ENCODE measurements around the gene CHRNE.

CHRNE gene

DNA sequence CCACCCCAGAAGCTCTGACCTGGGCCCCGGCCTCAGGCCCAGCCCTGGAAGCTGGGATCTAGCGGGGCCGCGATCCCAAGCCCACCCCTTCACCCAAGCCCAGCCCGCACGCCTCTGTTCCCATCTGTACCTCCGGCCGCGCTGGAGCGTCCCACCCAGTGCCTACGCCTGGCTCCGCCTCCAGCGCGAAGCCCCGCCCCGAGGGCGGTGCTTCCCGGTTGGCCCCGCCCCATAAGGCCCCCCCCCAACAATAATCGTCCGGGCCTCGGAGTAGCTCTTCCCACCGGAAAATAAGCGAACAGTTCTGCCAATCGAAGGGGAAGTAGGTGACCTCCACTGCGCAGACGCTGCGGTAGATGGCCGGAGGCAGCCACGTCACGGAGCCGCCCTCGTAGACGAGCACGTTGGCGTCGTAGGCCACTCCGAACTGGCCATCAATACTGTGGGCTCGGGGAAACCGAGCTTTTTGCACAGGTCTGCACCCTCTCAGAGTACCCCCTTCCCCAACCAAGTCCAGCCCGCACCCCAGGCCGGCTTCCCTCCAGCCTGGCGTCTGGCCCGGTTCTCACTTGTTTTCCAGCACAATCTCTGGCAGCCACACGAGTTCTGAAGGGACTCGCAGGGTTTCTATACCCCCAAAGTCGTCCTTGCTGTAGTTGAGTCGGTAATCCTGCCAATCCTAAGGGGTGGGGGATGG lies 1.1 kb downstream of the CHRNE start:
- no peak for DNase-seq

- DNase-seq = no peak
These were observed 1.7 kb downstream of the CHRNE start for GRCh38 chr17:4901108-4901647.

DNA sequence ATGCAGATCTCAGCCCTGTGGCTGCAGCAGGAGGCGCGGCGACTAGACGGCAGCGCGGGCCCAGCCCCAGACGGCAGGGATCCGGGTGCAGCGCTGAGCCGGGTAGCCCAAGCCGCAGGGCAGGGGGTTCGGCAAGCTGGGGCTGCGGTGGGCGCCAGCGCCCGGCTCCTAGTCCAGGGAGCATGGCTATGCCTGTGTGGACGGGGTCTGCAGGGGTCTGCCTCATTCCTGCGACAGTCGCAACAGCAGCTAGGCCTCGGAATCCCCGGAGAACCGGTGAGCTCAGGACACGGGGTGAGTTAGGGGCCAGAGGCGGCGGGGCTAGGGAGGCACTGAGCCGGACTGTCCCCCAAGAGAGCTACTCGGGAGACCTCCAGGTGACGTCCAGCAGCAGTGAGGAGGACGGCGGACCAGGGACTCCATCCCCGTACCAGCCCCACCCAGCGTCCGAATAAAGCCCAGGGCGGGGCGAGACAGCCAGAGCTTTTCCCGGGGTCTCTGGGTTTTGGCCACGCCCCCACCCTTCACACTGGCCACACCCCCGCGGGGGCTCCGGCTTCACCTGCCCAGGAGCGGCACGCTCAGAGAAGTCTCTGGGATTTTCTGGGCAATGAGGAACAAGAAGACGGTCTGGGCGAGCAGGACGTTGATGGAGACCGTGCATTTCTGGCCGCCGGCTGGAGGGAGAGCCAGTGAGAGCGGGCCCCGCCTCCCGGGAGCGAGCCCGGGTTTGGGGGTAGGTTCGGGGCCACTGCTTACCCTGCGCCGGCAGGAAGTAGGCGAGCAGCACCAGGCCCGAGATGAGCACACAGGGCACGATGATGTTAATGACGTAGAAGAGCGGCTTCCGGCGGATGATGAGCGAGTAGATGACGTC lies 2.4 kb downstream of the CHRNE start:
- peak; percentile 48 for DNase-seq

DNA sequence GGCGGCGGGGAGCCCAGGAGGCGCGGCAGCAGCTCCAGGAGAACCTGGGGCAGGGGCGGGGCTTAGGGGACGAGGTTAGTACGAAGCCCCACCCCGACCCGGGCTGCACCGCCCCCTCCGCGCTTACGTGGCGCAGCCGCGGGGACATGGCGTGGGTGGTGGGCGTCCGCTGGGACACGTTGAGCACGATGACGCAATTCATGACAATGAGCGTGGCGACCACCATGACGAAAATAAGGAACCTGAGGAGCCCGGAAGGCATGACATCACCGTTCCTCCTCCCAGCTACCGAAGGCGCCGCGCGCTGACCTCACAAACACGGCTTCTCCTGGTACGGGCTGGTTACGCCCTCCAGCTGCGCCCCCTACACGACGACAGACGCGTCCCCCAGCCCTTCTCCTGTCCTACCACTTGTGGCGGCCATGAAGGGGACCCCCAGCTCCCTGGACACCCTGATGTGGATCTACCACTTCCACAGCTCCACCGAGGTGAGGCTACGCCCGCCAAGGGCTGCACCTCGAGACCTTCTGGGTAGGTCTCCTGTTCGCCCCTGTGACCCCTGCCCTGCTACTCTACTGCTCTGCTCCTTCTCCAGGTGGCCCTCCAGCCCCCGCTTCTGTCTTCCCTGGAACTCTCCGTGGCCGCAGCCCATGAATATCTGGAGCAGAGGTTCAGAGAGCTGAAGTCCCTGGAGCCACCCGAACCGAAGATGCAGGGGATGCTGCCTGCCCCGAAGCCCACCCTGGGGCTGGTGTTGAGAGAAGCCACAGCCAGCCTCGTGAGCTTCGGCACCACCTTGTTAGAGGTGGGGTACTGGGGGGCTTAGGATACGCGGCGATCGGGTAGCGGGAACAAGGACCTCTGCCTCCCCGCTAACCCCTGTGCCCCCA lies 3.3 kb downstream of the CHRNE start, which contains the start of gene C17orf107:
Gene C17orf107, plus strand, starts transcription at position 196 of the 890 bp plus-strand sequence. Its CDS starts 227 bp downstream, at position 423.
- DNase-seq = peak; percentile 86

DNA sequence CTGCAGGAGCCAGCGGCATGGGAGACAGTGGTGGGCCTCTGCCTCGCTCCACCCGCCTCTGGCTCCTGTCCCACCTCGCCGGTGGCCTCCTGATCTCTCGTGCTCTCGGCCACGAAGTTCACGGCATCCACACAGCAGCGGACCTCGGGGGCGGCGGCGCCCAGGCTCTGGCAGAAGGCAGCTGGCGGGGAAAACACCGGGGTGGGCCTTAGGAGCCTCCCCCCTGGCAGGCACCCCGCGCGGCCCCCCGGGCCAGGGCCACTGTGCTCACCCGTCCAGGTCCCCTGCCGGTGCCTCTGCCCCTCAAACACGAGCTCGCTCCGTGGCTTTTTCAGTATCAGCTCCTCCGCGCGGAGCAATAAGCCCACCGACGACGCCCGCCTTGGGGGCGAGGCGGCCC lies 4.0 kb downstream of the CHRNE start:
- DNase-seq = no peak

GRCh38 chr17:4898351-4898750 lies 4.5 kb downstream of the CHRNE start:
- DNase-seq = no peak

DNA sequence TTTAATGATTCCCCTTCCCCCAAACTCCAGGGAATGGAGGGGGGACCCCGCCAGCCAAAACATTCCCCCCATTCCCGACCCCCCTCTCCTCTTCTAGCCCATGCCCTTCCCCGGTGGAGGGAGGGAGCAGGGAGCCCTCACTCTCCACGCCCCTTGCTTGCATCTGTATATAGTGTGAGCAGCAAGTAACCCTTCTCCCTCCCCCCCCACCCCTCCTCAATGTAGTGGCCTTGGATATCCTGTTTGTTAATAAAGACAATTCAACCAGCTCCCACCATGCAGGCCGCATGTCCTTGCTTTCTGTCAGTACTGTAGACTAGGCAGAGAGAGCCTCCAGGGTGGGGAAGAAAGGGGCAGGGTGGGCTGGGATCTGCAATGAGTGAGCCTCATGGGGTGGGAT lies 5.1 kb downstream of the CHRNE start:
- no peak for DNase-seq

DNA sequence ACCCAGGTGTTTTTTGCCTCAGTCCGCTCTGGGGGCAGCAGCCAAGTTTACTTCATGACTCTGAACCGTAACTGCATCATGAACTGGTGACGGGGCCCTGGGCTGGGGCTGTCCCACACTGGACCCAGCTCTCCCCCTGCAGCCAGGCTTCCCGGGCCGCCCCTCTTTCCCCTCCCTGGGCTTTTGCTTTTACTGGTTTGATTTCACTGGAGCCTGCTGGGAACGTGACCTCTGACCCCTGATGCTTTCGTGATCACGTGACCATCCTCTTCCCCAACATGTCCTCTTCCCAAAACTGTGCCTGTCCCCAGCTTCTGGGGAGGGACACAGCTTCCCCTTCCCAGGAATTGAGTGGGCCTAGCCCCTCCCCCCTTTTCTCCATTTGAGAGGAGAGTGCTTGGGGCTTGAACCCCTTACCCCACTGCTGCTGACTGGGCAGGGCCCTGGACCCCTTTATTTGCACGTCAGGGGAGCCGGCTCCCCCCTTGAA lies 5.7 kb downstream of the CHRNE start:
- no peak for DNase-seq

DNA sequence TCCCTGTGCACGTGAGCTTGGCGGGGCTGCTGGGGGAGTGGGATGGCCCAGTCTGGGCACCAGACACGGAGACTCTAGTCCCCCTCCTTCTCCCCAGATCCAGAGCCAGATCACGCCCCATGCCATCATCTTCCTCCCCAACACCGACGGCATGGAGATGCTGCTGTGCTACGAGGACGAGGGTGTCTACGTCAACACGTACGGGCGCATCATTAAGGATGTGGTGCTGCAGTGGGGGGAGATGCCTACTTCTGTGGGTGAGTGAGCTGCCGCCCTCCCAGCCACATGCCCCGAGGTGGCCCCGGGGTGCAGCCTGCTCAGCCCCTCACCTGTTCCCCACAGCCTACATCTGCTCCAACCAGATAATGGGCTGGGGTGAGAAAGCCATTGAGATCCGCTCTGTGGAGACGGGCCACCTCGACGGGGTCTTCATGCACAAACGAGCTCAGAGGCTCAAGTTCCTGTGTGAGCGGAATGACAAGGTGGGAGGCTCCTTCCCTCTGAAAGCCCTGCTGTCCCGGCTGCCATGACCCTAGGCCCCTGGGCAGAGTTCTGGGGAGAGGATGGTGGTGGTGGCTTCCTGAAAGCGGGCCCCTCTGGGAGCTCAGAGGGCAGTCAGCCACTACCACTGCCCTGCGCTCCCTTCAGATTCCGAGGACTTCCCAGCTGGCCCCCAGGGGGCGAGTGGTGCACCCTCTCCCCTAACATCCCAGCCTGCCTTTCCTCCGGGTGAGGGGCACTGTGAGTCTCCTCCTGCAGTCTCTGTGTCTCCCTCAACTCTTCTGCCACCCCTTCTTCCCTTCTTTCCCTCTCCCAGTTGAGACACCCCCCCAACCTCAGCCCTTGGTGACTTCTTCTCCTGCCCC lies 6.3 kb downstream of the CHRNE start:
- no peak for DNase-seq

GRCh38 chr17:4895657-4896331 lies 7.1 kb downstream of the CHRNE start:
- no peak for DNase-seq

- DNase-seq = no peak
These were observed 7.8 kb downstream of the CHRNE start for GRCh38 chr17:4895121-4895520.

- DNase-seq = no peak
These were observed 9.0 kb downstream of the CHRNE start for GRCh38 chr17:4893721-4894560.

DNA sequence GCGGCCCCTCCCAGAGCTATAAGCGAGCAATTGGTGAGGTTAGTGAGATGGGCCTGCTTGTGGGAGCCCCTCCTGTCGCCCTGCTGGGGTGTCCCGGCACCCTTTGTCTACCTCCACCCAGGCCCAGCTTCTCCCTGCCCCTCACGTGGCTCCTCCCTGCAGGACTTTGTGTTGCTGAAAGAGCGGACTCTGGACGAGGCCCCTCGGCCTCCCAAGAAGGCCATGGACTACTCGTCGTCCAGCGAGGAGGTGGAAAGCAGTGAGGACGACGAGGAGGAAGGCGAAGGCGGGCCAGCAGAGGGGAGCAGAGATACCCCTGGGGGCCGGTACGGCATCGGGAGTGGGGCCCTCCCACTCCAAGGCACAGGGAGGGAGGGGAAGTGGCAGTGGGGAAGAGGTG lies 9.6 kb downstream of the CHRNE start:
- DNase-seq = no peak

DNA sequence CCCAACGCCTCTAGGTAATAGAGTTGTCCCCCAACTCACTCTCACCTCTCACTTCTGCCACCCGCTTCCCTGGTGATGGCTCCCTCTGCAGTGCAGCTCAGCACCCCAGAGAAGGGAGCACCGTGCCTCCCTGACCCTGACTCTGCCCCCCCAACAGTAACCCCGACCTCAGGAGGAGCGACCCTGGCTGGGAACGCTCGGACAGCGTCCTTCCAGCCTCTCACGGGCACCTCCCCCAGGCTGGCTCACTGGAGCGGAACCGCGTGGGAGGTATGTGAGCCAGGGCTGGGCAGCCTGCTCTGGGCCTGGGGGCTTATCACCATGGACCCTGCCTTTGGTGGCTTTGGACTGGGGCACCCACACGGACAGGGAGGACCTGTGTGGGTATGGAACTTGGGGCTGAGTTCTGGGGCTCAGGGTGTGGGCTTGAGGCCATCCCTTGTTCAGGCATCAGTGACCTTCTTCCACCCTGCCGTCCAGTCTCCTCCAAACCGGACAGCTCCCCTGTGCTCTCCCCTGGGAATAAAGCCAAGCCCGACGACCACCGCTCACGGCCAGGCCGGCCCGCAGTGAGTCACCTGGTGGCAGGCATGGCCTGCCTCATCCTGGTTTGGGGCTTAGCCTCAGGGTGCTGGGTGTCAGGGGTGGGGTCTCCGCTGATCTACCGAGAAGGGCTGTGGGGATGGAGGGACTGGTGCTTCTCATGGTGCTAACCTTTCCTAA lies 10.2 kb downstream of the CHRNE start:
- DNase-seq = no peak

GRCh38 chr17:4891411-4892410 lies 11.2 kb downstream of the CHRNE start:
- DNase-seq = no peak

- no peak for DNase-seq
These were observed 15.3 kb downstream of the CHRNE start for GRCh38 chr17:4887581-4887980.

- no peak for DNase-seq
These were observed 16.1 kb downstream of the CHRNE start for GRCh38 chr17:4886830-4887229.

GRCh38 chr17:4884489-4884888 lies 18.4 kb downstream of the CHRNE start:
- no peak for DNase-seq
